ENCODE measurements around the gene COL5A1. TPM values are rescaled to one million over a fixed set of nuclear protein-coding genes. Genes with fewer than 3 reads are reported as not detected.

The COL5A1 gene
- polyA plus RNA-seq, 3 donors = 0.01 TPM; not detected in 2

GRCh38 chr9:134800791-134801339, 159.3 kb downstream of the COL5A1 start:
- no peak for TF ChIP-seq CTCF (IDR thresholded peaks at IDR 0.05)
- intact Hi-C loops (cut with micrococcal nuclease) = no loop called here
- no peaks in the 10 kb centered on the region for H3K4me1 ChIP-seq (ENCODE audit: control insufficient read depth in 1 of 2, insufficient read depth in 2 of 2, low read length in 2 of 2)
- peaks cover 0 to 2% of the 10 kb centered on the region in 2 donors for H3K27me3 ChIP-seq (ENCODE audit: control insufficient read depth in 2 of 2, insufficient read depth in 2 of 2, low read length in 2 of 2)
- H3K9ac ChIP-seq (ENCODE audit: insufficient read depth, low read length, poor library complexity, severe bottlenecking) = no peak overlapping the region
- Mint-ChIP-seq H3K27ac (no peak overlapping the region), H3K36me3 (no peaks in the 10 kb centered on the region), H3K27me3 (ENCODE audit: low read depth in 3 of 3) (peaks cover 0 to 13% (median 7%) of the 10 kb centered on the region in 3 donors), H3K4me1 (no peaks in the 10 kb centered on the region), H3K4me3 (no peak overlapping the region), H3K9me3 (no peaks in the 10 kb centered on the region)
- H3K4me3 ChIP-seq (replicated peaks in 1 of 3; ENCODE audit: low read depth in 2 of 3, low read length in 3 of 3) = no peak overlapping the region
- WGBS (ENCODE audit: insufficient coverage) = 92% methylated on average over 25 of the region's 25 CpGs
- no peaks in the 10 kb centered on the region for H4K20me1 ChIP-seq (ENCODE audit: insufficient read depth, low read length)
- no peaks in the 10 kb centered on the region for H3K79me2 ChIP-seq (ENCODE audit: insufficient read depth, low read length)
- no peak overlapping the region for H3K4me2 ChIP-seq (replicated peaks; ENCODE audit: extremely low read depth, low read length, poor library complexity, severe bottlenecking)
- no peak for DNase-seq
- H2AFZ ChIP-seq (ENCODE audit: insufficient read depth, low read depth, low read length, poor library complexity, severe bottlenecking) = no peak overlapping the region
- no peak overlapping the region for H3K27ac ChIP-seq (ENCODE audit: low read depth in 1 of 2, low read length in 2 of 2)
- H3K9me3 ChIP-seq (replicated peaks in 1 of 2; ENCODE audit: control insufficient read depth in 1 of 2, insufficient read depth in 1 of 2, low read length in 2 of 2) = no peaks in the 10 kb centered on the region
- H3K36me3 ChIP-seq (replicated peaks in 1 of 2; ENCODE audit: control insufficient read depth in 1 of 2, insufficient read depth in 2 of 2, low read length in 2 of 2) = no peaks in the 10 kb centered on the region

- Mint-ChIP-seq H3K27ac (no peak overlapping the region), H3K27me3 (ENCODE audit: low read depth in 3 of 3) (peaks cover 2 to 14% (median 4%) of the 10 kb centered on the region in 3 donors), H3K4me1 (no peaks in the 10 kb centered on the region), H3K4me3 (no peak overlapping the region), H3K9me3 (peaks cover 0 to 1% (median 0%) of the 10 kb centered on the region in 7 donors), H3K36me3 (no peaks in the 10 kb centered on the region)
- Histone ChIP-seq H4K20me1 (ENCODE audit: insufficient read depth, low read length) (no peaks in the 10 kb centered on the region), H3K4me1 (ENCODE audit: control insufficient read depth in 1 of 2, insufficient read depth in 2 of 2, low read length in 2 of 2) (no peaks in the 10 kb centered on the region), H3K27me3 (ENCODE audit: control insufficient read depth in 2 of 2, insufficient read depth in 2 of 2, low read length in 2 of 2) (no peaks in the 10 kb centered on the region), H3K27ac (ENCODE audit: low read depth in 1 of 2, low read length in 2 of 2) (no peak overlapping the region), H2AFZ (ENCODE audit: insufficient read depth, low read depth, low read length, poor library complexity, severe bottlenecking) (no peak overlapping the region), H3K4me2 (replicated peaks; ENCODE audit: extremely low read depth, low read length, poor library complexity, severe bottlenecking) (no peak overlapping the region), H3K4me3 (replicated peaks in 1 of 3; ENCODE audit: low read depth in 2 of 3, low read length in 3 of 3) (no peak overlapping the region), H3K36me3 (replicated peaks in 1 of 2; ENCODE audit: control insufficient read depth in 1 of 2, insufficient read depth in 2 of 2, low read length in 2 of 2) (no peaks in the 10 kb centered on the region), H3K9me3 (replicated peaks in 1 of 2; ENCODE audit: control insufficient read depth in 1 of 2, insufficient read depth in 1 of 2, low read length in 2 of 2) (no peaks in the 10 kb centered on the region), H3K79me2 (ENCODE audit: insufficient read depth, low read length) (no peaks in the 10 kb centered on the region), H3K9ac (ENCODE audit: insufficient read depth, low read length, poor library complexity, severe bottlenecking) (no peak overlapping the region)
- no peak for TF ChIP-seq CTCF (IDR thresholded peaks at IDR 0.05)
- intact Hi-C loops (cut with micrococcal nuclease) = no loop called here
- DNase-seq = no peak
- 91% methylated on average over 17 of the region's 17 CpGs for WGBS (ENCODE audit: insufficient coverage)
Observed at GRCh38 chr9:134802216-134802795, 160.7 kb downstream of the COL5A1 start.

All from CD14-positive monocyte (primary cell).